ENCODE data around the gene POLK. TPM values are rescaled to one million over a fixed set of nuclear protein-coding genes. Genes with fewer than 3 reads are reported as not detected.

The POLK gene
- total RNA-seq, 1 experiment from 2014 or later: 20.9 TPM

DNA sequence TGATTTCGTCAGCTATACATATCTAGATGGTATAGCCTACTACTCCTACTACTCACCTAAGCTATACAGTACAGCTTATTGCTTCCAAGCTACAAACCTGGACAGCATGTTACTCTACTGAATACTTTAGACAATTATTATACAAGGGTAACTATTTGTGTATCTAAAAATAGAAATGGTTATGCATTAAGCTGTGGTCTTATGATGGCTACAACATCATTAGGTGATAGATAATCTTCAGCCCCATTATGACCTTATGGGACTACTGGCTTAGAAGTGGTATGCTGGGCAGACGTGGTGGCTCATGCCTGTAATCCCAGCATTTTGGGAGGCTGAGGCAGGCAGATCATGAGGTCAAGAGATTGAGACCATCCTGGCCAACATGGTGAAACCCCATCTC, 40.5 kb upstream of the POLK start:
- no peaks in the 10 kb centered on the region for H4K20me1 ChIP-seq (ENCODE audit: insufficient read depth)

GRCh38 chr5:75472973-75473372, 38.7 kb upstream of the POLK start:
- Histone ChIP-seq H3K36me3 (ENCODE audit: low read depth) (no peaks in the 10 kb centered on the region), H4K20me1 (ENCODE audit: insufficient read depth) (no peaks in the 10 kb centered on the region), H3K4me3 (no peak overlapping the region), H3F3A (ENCODE audit: insufficient read depth, low read depth) (no peaks in the 10 kb centered on the region), H3K79me2 (ENCODE audit: low read depth) (peaks cover 9% of the 10 kb centered on the region; the same call in 1 of the 2 replicates), H3K27me3 (ENCODE audit: insufficient read depth, low read depth) (no peaks in the 10 kb centered on the region), H3K27ac (no peak overlapping the region), H2AFZ (no peak overlapping the region), H3K4me2 (no peak overlapping the region), H3K9me3 (ENCODE audit: insufficient read depth, low read depth) (peaks cover 13% of the 10 kb centered on the region; the same call in 1 of the 2 replicates), H3K9me2 (ENCODE audit: insufficient read depth) (no peaks in the 10 kb centered on the region), H3K4me1 (replicated peaks; ENCODE audit: insufficient read depth) (no peaks in the 10 kb centered on the region)
- intact Hi-C loops (cut with micrococcal nuclease; ENCODE audit: unreplicated experiment): no loop called here
- BruUV-seq (replicated peaks): no TSS peak
- POLR2A ChIA-PET (ENCODE audit: unreplicated experiment): no interaction called here
- CTCF ChIA-PET: interaction anchor here (0.6 kb wide), 1 partner anchor 534 kb away, joined by 3 read pairs; no protein-coding TSS in a partner anchor
- no peak for DNase-seq
- TF ChIP-seq EZH2 (IDR thresholded peaks at IDR 0.05; ENCODE audit: low read depth) (no peak), CTCF (conservative IDR thresholded peaks at IDR 0.05) (no peak)

More for the DNA sequence above, 40.5 kb upstream of the POLK start:
- Histone ChIP-seq H3K27me3 (ENCODE audit: insufficient read depth, low read depth) (no peaks in the 10 kb centered on the region), H3K4me2 (no peak overlapping the region), H3K36me3 (ENCODE audit: low read depth) (no peaks in the 10 kb centered on the region), H2AFZ (no peak overlapping the region), H3F3A (ENCODE audit: insufficient read depth, low read depth) (no peaks in the 10 kb centered on the region), H3K4me3 (no peak overlapping the region), H3K9me2 (ENCODE audit: insufficient read depth) (no peaks in the 10 kb centered on the region), H3K27ac (no peak overlapping the region), H3K4me1 (replicated peaks; ENCODE audit: insufficient read depth) (no peaks in the 10 kb centered on the region), H3K9me3 (ENCODE audit: insufficient read depth, low read depth) (peaks cover 13% of the 10 kb centered on the region; the same call in 1 of the 2 replicates), H3K79me2 (ENCODE audit: low read depth) (peaks cover 9% of the 10 kb centered on the region; the same call in 1 of the 2 replicates)
- ChIA-PET POLR2A (ENCODE audit: unreplicated experiment) (interaction anchor here (0.5 kb wide), 1 partner anchor 39 kb away, joined by 4 read pairs; no protein-coding TSS in a partner anchor), CTCF (no interaction called here)
- intact Hi-C loops (cut with micrococcal nuclease; ENCODE audit: unreplicated experiment): no loop called here
- DNase-seq: no peak
- TF ChIP-seq EZH2 (IDR thresholded peaks at IDR 0.05; ENCODE audit: low read depth) (no peak), CTCF (conservative IDR thresholded peaks at IDR 0.05) (no peak)
- no TSS peak for BruUV-seq (replicated peaks)

DNA sequence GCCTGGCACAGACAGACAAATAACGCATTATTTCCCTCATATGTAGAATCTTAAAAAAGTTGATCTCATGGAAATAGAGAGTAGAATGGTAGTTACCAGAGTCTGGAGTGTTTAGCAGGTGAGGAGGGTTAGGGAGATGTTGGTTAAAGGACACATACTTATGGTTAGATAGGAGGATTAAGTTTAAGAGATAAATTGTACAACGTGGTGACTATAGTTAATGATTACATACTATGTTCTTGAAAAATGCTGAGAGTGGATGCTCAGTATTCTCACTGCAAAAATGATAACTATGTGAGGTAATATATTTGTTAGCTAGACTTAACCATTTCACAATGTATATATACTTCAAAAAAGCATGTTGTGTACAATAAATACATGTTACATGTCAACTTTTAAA, 38.2 kb upstream of the POLK start:
- H3K79me2 ChIP-seq (ENCODE audit: low read depth): peaks cover 9% of the 10 kb centered on the region; the same call in 1 of the 2 replicates
- no peak overlapping the region for H3K27ac ChIP-seq
- no TSS peak for BruUV-seq (replicated peaks)
- no peak for DNase-seq
- no peaks in the 10 kb centered on the region for H3K27me3 ChIP-seq (ENCODE audit: insufficient read depth, low read depth)
- H3K4me2 ChIP-seq: no peak overlapping the region
- H2AFZ ChIP-seq: no peak overlapping the region
- CTCF ChIA-PET: no interaction called here
- intact Hi-C loops (cut with micrococcal nuclease; ENCODE audit: unreplicated experiment): no loop called here
- H3K4me1 ChIP-seq (replicated peaks; ENCODE audit: insufficient read depth): no peaks in the 10 kb centered on the region
- H3F3A ChIP-seq (ENCODE audit: insufficient read depth, low read depth): no peaks in the 10 kb centered on the region
- POLR2A ChIA-PET (ENCODE audit: unreplicated experiment): no interaction called here
- peaks cover 9% of the 10 kb centered on the region; the same call in 1 of the 2 replicates for H3K9me3 ChIP-seq (ENCODE audit: insufficient read depth, low read depth)
- H4K20me1 ChIP-seq (ENCODE audit: insufficient read depth): no peaks in the 10 kb centered on the region
- H3K36me3 ChIP-seq (ENCODE audit: low read depth): no peaks in the 10 kb centered on the region
- TF ChIP-seq CTCF (conservative IDR thresholded peaks at IDR 0.05) (no peak), EZH2 (IDR thresholded peaks at IDR 0.05; ENCODE audit: low read depth) (no peak)
- no peaks in the 10 kb centered on the region for H3K9me2 ChIP-seq (ENCODE audit: insufficient read depth)
- H3K4me3 ChIP-seq: no peak overlapping the region
